Stimulated activated CD4-positive, alpha-beta T cell treated with anti-CD3 and anti-CD28 coated beads, Interleukin-4, amount 100 ng/mL, for 1 hour (primary cell): ENCODE measurements around the gene CELA3A.
"Not testable (repeated sequence)": the region's sequence is repeated elsewhere in the genome, so short reads cannot be mapped to it uniquely, and the experiment has no call there.

Source experiments
- DNase-seq: peaks from one replicate; pipeline ENCODE4 v3.0.0-alpha.2; 2020

The CELA3A gene, protein sequence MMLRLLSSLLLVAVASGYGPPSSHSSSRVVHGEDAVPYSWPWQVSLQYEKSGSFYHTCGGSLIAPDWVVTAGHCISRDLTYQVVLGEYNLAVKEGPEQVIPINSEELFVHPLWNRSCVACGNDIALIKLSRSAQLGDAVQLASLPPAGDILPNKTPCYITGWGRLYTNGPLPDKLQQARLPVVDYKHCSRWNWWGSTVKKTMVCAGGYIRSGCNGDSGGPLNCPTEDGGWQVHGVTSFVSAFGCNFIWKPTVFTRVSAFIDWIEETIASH

DNA sequence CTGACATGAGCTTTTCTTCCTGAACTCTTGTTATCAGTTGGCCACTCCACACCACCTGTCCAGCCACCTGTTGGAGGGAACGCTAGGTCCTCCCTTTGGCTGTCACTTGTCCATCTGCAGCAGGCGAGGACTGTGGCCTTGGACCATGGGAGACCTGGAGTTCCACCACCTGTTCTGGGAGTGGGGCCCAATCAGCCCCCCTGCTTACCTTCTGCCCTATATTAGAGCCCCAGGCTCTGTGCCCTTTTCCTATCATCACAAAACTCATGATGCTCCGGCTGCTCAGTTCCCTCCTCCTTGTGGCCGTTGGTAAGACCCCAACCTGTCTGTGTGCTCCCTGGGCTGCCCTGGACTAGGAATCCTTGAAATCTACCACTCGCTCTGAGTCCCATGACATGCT, at the start of gene CELA3A:
TSS of gene CELA3A (plus strand) at position 249 of the 400 bp plus-strand sequence. CDS start at position 267, 18 bp downstream.
- no peak for DNase-seq

DNA sequence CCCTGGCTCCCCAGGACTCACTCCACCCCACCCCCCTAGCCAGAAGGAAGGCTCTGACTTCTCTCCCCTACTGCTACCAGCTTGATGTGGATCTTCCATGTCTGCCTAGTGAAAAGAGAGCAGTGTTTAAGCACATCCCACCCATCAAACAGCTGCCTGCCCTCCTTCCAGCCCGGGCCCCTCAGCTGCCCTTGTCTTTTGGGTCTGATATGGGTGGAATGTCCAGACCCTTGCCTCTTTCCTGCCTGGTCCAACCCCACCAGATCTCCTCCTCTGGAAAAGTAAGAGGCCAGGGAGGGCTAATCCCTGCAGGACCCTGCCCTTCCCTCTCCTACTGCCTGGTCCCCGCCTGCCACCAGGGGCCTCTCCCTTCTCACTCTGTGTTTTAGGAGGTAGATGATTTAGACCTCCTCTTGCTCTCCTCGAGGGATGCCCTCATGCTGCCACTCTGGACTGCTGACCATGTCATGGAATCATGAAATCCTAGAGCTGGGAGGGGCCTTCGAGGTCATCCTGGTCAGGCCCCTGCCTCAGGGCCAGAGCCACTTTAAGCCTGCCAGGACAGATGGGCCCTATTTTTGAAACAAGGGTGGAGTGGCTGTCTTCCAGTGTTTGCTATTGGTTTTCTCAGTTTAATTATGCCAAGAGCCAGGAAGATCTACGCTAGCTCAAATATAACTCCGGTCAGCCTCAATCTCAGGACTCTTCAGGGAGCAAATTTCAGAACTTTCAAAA, 48.5 kb upstream of the CELA3A start:
- DNase-seq: no peak

DNA sequence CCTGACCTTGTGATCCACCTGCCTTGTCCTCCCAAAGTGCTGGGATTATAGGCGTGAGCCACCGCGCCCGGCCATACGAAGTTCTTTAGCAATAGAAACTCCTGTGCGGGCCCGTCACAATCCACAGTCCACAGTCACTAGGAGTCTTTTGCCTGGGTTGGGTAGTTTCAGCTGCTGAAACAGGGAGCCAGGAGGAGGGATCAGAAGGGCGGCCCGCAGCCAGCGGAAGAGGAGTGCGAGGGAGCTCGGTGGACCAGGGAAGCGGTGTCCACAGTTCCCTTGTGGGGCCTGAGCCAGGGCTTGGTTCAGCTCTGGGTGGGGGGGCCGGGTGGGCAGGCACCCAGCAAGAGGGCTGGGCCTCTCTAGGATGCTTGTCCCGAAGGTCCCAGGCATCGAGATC, 46.4 kb upstream of the CELA3A start:
- no peak for DNase-seq

DNA sequence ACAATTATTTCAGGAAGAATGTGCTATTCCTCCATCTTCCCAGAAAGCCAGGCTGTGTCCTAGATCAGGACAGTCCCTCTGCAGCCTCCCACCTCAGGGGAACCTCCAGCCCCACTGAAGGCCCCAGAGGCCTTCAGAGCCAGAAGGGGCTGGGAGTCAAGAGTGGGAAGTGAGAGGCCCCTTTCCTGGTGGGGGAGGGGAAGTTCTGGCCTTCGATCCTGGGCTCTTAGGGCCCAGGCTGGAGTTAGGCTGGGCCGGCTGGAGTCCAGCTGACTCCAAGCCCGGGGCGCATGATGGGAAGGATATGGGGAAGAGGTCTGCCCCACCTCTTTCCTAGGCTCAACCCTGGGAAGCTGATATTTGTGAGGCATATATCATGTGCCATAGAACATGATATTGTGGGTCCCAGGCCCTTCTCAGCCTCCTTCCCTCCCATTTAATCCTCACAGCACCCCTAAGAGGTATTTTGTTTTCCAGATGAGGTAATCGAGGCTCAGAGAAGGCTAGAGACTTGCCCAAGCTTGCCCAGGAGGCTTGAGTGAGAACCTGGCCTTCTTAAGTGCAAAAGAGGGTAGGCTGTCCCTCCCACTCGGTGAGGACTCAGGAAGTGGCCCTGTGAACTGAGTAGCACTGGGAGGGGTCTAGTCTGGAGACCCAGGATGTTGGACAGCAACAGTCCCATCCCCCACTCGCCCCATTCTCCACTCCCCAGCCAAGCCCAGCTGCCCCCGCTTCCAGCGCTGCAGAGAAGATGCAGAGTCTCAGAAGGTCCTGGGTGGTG, 45.8 kb upstream of the CELA3A start:
- no peak for DNase-seq

DNA sequence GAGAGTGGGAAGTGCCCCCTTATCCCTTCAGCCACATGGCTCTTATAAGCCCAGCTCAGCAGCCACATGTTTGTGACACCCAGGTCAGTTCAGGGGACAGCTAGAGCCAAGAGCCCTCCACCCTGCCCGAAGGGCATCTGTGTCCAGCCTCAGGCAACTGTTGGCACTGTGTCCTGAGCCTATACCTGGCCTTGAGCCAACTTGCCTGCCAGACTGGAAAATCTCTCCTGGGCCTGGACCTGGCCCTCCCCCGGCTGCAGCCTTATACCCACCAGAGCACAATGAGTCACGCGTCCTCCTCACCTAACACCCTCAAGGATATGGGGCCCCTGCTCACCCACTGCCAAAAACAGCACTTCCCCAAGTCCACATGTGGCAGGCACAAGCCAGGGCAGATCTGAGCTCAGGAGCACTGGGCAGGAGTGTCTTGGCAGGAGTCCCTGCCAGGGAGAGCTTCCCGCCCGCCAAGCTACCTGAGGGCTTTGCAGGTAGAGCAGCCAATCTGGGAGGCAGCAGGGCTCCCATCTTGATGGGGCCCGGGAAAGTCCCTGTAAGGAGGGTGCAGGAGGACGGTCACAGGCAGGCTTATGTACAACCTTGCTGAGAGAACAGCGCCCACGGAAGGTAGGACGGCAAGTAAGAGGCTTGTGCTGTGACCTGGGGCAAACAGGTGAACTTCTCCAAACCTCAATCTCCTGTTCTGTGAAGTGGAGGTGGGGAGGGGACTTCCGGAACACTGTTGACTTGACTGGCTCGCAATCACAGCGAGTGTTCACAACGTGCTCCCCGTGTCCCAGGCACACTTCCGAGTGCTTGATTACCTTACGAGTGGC, 44.5 kb upstream of the CELA3A start:
- DNase-seq: peak; percentile 36

DNA sequence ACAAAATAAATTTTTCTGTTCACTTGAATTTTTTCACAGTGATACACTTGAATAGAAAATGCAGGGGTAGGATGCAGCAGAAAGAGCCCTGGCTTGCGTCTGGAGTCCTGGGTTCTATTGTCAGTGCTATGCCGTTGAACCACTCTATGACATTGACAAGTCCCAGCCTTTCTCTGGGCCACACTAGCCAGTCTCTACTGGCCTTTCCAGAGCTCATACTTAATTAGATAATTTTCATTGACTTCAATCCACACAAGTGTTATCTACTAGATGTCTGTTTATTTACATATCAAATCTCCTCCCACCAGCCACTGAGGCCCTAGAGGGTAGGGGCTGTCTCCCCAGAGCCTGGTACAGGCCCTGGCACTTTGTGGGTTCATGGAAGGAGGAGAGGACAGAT, 40.1 kb upstream of the CELA3A start:
- DNase-seq: no peak

DNA sequence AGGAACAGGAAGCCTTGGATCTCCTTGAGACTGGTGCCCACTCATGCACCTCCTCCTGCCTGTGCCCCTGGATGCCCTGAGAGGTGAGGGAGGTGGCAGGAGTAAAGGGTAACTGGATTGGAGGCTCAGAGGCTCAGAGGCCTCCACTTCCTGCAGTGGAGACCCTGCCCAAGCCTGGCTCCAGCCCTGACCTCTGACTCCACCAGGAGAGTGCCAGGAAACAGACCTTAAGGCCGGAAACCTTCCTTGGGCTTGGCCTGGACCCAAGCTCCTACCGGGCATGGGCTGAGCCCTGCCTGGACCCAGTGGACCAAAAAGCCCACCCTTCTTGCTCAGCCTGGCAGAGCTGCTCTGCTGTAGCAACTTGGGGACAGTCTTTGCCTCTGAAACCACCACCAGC, 39.7 kb upstream of the CELA3A start:
- DNase-seq: no peak

DNA sequence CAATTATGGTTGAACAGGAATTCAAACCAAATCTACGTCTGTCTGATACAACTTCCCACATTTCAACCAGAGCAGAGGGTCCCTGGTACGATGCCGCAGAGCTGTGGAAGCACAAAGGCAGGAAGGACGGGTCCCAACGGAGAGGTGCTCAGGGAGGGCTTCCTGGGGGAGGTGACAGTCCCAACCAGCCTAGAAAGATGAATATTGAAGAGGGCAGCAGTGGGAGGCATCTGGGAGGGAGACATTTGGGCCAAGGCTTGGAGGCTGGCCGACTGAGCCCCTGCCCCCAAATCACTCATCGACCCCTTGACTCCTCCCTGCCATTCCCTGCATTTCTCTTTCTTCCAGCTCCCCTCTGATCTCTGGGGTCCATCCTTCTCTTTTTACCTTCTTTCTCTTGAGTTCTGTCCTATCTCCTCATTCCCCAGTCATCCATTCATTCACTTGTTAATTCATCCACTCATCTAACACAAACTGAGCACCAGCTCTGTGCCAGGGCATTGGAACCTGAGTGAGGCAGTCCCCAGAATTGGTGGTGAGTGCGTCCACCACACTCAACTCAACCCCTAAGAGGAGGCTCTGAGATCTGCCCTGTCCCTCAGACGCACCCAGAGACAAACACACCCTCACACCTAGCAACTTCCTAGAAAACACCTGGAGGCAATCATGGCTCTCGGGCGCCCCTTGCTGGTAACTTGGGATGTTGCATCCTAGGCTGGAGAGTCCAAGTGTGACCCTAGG, 37.8 kb upstream of the CELA3A start:
- peak; percentile 83 for DNase-seq

DNA sequence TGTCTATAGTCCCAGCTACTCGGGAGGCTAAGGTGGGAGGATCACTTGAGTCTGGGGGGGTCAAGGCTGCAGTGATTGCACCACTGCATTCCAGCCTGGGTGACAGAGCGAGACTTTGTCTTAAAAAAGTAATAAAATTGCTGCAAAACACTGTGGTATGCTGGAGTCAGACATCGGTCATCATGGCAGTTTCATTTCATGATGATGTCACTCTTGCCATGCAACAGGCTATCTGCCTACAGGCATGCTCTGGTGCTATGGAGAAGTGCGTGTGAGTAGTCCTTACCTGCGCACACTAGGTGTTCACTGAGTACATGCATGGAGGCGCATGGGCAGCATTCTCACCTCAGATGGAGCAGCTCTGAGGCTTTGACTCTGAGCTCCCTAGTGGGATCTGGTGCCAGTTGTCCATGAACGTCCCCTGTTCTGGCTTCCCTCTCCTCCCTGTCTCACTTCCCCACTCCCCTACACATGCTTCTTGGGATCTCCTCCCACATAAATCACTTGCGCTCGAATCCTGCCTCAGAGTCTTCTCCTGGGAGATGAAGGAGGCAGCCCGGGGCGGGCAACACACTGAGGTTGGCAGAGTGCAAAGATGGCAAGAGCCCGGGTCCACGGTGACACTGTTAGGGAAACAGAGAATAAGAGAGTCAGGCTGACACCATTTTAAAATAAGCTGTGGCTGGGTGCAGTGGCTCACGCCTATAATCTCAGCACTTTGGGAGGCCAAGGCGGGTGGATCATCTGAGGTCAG, 35.0 kb upstream of the CELA3A start:
- DNase-seq: no peak

DNA sequence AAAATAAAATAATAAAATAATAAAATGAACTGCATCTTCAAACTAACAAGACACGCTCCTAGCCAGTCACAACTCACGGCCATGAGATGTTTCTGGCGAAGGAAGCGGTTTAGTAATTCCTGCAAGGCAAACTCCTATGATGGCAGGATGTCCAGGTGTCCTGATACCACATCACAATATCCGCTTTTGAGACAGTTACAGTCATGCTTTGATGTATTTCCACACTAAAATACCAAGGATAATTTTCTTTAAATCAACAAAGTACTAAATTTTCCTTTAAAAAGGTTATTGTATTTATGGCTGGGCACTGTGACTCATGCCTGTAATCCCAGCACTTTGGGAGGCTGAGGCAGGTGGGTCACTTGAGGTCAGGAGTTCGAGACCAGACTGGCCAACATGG, 34.2 kb upstream of the CELA3A start:
- DNase-seq: not testable (repeated sequence)

DNA sequence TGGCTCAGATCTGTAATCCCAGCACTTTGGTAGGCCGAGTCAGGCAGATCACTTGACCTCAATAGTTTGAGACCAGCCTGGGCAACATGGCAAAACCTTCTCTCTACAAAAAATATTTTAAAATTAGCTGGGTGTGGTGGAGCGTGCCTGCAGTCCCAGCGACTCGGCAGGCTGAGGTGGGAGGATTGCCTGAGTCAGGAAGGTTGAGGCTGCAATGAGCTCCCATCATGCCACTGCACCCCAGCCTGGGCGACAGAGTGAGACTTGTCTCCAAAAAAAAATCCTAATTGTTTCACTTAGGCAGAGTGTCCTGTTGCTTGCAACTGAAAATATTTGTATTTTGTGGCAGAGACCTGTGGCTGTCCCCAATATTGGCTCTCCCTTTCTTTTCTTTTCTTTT, 32.4 kb upstream of the CELA3A start:
- DNase-seq: not testable (repeated sequence)

DNA sequence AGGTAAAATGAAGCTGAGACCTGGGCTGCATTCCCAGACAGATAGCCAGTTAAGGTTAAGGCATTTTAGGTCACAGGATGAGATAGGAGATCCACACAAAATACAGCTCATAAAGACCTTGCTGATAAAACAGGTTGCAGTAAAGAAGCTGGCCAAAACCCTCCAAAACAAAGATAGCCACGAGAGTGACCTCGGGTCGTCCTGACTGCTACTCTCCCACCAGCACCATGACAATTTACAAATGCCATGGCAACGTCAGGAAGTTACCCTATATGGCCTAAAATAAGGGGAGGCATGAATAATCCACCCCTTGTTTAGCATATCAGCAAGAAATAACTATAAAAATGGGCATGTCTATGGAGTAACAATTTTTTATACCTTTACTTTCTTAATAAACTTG, 30.9 kb upstream of the CELA3A start:
- DNase-seq: not testable (repeated sequence)

DNA sequence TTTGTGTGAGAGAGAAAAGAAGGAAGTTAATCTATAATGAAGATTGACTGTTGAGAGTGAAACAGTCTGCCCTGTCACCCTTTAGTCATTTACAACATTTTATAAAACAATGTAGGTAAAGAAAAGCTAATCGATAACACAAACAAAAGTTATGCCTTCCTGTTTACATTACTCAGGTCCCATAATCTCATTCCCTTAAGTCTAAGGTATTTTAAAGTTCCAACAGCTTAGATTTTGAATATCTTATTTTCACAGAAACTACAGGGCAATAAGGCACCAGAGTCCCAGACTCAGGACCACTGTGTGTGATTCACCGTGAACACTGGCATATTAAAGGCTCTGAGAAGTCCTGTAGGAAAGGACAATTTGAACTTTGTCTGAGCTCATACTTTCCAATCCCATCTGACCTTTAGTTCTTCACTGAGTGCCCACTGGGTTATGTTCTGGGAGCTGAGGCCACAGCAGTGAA, 28.4 kb upstream of the CELA3A start:
- not testable (repeated sequence) for DNase-seq

DNA sequence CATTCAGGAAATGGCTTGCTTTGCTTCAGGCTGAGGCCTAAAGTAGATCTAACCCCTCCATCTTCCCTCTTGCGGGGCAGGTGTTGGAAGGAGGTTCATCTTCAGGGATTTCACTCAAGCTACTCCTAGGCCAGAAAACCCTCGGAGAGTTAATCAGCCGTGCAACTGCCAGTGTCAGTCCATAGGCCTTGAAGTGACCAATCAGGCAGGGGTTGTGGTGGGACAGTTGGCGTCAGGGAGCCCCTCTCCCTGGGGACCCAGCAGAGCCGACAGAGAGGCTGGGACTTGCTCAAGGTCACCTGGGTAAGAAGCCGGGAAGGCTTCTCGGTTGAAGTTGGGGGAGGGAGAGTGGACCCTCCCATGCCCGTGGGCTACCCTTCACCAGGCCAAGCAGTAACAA, 27.5 kb upstream of the CELA3A start:
- not testable (repeated sequence) for DNase-seq

DNA sequence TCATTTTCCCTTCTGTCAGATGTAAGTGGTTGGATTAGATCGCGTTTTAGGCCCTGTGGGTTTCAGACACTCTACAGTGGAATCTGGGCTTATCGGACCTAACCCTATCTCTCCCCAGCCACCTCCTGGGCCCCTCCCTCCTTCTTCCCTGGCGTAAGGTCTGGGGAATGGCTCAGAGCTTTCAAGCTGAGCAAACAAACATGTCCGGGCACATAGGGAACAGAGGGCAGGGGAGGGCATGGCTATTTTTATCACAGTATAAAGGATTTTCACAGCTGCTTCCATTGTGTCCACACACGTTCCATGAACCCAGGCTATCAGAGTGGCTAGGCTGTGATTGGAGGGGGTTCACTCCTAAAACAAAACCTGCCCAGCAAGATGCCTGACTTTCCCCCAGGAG, 26.8 kb upstream of the CELA3A start:
- not testable (repeated sequence) for DNase-seq

DNA sequence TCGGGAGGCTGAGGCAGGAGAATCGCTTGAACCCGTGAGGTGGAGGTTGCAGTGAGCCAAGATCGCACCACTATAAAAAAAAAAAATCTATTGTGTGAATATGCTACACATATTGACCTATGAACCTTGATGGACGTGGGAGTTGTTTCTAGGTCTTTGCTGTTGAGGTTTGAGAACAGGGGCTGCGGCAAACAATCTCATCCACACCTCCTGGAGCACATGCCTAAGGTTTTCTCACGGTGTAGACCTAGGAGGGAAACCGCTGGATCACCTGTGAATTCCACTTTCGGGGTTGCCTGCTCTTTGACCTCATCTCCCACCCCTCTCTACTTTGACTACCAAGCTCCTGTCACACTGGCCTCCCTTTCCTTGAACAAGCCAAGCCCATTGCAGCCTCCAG, 26.2 kb upstream of the CELA3A start:
- not testable (repeated sequence) for DNase-seq

DNA sequence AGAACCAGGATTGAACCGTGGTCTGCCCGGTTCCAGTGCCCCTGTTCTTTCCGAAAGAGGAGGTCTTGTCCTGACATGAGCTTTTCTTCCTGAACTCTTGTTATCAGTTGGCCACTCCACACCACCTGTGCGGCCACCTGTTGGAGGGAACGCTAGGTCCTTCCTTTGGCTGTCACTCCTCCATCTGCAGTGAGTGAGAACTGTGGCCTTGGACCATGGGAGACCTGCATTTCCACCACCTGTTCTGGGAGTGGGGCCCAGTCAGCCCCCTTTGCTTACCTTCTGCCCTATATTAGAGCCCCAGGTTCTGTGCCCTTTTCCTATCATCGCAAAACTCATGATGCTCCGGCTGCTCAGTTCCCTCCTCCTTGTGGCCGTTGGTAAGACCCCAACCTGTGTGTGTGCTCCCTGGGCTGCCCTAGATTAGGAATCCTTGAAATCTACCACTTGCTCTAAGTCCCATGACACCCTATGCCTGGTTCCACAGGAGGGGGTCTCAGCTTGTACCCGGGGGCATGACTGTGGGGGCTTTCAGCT, 24.7 kb upstream of the CELA3A start, which contains the start of gene CELA3B:
TSS of gene CELA3B (plus strand) at position 320 of the 537 bp plus-strand sequence. CDS start at position 338, 18 bp downstream.
- not testable (repeated sequence) for DNase-seq

DNA sequence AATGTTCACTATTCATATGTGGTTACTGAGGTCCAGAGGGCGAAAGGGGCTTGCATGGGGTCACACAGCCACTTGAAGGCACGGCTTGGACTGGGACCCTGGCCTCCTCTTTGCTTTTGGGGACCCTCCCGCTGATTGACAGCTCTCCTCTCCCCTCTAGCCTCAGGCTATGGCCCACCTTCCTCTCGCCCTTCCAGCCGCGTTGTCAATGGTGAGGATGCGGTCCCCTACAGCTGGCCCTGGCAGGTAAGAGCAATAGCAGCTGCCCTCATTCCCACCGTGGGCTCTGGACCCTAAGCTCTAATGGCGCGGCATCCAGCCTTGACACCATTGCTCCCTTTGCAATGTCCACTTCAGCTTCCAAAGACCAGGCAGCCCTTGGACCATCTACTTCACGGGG, 23.2 kb upstream of the CELA3A start:
- DNase-seq: not testable (repeated sequence)

DNA sequence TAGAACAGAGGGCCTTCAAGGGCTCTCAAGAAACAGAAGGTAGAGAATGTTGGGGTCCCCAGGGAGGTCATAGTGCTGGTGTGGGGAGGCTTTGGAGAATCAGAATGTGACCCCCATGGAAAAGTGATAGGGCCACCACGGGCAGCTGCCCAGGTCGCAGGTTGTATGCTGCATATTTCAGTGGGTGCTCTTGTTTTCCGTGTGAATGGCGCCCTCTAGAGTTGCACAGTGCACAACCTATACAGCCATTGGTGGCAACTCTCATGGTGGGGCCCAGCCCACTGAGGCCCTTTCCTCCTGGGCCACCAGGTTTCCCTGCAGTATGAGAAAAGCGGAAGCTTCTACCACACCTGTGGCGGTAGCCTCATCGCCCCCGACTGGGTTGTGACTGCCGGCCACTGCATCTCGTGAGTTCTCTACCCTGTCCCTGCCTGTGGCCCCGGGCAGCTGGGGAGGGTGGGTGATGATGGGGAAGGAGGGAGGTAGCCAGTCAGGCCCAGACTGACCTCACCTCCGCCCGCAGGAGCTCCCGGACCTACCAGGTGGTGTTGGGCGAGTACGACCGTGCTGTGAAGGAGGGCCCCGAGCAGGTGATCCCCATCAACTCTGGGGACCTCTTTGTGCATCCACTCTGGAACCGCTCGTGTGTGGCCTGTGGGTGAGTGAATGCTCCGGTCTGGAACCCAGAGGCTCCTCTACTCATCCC, 20.8 kb upstream of the CELA3A start:
- not testable (repeated sequence) for DNase-seq

DNA sequence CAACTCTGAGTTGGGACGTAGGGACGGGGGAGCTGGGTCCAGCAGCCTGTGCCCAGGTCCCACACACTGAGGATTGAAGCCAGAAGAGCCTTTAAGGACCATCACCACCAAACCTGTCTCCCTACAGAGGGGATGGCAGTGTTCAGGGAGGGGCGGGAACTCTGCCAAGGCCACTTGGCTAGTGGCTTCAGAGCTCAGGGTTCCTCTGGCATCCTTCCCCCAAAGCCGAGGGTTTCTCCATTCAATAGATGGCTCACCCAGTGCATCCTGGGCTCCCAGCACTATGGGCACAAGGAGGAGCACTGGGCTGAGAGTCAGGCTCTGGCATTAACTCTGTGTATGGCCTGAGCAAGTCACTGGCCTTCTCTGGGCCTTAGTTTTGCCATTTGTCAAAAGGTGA, 20.2 kb upstream of the CELA3A start:
- not testable (repeated sequence) for DNase-seq
